Prostate gland (tissue), 2 donors: ENCODE data around the gene EAF2.

Source experiments
- CTCF ChIP-seq, 4 experiments: fragments of 200-600 bp in 2 of 4; fragments of 450-650 bp in 2 of 4; sonication (generic) in 2 of 4; IDR thresholded peaks; 1 replicate in 3 of 4; 2 replicates in 1 of 4; pipeline ENCODE4 v1.5.1; 2016 to 2019; ENCODE audit warnings: antibody characterized with exemption in 4 of 4, mild to moderate bottlenecking in 2 of 4, moderate library complexity in 2 of 4
- POLR2A ChIP-seq: fragments of 450-650 bp; IDR thresholded peaks from one replicate; pipeline ENCODE4 v1.6.1; 2016; ENCODE audit warnings: antibody characterized with exemption, mild to moderate bottlenecking
- POLR2AphosphoS5 ChIP-seq: sonication (generic); formaldehyde crosslinking; IDR thresholded peaks from one replicate; pipeline ENCODE4 v1.6.1; 2017; ENCODE audit warnings: antibody characterized with exemption

- no peak for TF ChIP-seq POLR2A
- TF ChIP-seq CTCF (IDR thresholded peaks at IDR 0.05): no peak
- no peak for TF ChIP-seq POLR2AphosphoS5
Measured at GRCh38 chr3:121863801-121864200, 28.8 kb downstream of the EAF2 start.
